GM21619 (cell line): Measurements from ENCODE around the gene PEDS1.
"Not testable (repeated sequence)": the region's sequence is repeated elsewhere in the genome, so short reads cannot be mapped to it uniquely, and the experiment has no call there.

Experiments used
- ATAC-seq: cut with Tn5 transposase; IDR thresholded peaks from one replicate; pipeline ENCODE4 v1.9.1; 2021; ENCODE audit not compliant: unreplicated experiment

The PEDS1 gene

DNA sequence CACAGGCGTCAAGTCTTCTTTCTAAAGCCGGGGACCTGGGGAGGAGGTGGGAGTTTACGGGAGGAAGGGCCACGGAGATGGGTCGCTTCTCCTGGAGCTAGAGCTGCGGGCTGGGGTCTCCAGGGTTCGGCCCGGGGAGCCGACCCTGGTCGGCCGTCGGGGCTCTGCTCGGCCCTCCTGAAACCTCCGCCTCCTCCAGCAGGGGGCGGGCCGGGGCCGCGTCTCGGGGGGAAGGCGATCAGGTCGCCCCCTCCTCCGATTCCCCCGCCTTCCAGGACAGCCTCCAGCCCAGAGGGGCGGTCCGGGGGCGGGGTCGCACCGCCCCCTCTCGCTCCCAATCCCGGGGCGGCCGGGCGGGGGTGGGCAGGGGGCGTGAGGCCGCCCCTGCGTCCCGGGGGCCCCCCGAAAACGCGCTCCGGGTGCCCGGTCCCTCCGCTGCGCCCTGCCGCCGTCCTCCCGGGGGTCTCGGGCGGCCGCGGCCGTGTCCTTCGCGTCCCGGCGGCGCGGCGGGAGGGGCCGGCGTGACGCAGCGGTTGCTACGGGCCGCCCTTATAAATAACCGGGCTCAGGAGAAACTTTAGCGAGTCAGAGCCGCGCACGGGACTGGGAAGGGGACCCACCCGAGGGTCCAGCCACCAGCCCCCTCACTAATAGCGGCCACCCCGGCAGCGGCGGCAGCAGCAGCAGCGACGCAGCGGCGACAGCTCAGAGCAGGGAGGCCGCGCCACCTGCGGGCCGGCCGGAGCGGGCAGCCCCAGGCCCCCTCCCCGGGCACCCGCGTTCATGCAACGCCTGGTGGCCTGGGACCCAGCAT is 36.9 kb upstream of the PEDS1 start, which contains the start of gene CEBPB:
Gene CEBPB (plus strand): TSS at position 580 of the 814 bp plus-strand sequence. CDS start 204 bp downstream, at position 784.
- peak; percentile 35 for ATAC-seq

DNA sequence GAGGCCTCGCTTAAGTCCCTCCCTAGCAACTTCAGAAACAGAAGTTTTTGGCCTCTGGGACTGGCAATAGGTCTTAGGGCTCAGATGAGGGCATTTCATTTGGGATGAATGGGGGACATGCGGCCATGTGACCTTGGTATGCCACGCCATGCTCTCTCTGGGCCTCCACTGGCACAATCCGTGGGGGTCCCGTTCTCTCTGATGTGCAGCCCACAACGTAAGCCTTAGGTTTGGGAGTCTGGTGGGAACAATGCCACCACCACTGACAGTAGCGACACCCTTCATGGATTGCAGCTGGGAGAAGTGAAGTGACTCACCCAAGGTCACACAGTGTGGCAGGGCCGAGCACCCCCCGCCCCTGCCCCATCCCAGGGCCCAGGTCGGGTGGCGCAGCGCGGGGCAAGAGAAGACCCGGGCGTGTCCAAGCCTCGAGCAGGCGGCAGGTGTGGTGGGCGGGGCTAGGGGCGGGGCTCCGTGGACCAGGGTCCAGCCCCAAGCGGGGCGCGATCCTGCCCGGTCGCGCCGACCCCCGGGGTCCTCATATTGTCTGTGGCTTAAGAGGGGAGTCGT is 36.2 kb upstream of the PEDS1 start:
- no peak for ATAC-seq

DNA sequence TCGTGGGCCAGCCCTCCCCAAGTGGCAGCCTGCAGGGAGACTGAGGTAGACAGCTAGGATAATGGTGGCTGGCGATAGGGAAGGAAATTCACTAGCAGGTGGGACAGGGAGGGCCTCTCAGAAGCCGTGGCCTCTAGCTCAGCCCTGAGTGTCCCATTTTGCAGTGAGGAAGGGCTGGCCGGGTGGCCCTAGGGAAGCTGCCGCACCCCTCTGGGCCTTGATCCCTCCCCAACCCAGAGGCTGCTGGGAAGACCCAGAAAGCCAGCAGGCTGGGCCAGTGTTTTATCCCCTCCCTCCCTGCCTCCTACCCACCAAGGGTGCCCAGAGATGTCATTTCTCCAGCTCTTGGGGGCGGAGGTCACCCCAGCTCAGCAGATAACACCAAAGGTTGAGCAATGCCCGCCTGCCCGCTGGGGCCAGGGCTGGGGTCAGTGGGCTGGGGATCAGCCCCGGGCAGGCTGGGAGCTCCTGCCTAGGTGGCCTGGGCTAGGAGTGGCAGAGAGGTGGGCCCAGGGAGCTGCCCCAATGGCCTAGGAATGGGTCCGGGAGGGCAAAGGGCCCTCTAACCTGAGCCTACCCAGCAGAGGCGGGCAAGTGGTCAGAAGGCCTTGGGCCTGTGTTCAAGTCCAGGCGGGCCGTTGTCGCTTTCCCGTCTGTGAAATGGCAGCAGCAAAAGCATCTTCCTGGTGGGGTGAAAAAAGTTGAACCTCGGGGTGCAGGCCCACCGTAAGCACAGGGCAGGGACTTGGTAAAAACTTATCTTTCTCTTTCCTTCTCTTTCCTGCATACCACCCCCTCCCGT is 35.6 kb upstream of the PEDS1 start:
- no peak for ATAC-seq

DNA sequence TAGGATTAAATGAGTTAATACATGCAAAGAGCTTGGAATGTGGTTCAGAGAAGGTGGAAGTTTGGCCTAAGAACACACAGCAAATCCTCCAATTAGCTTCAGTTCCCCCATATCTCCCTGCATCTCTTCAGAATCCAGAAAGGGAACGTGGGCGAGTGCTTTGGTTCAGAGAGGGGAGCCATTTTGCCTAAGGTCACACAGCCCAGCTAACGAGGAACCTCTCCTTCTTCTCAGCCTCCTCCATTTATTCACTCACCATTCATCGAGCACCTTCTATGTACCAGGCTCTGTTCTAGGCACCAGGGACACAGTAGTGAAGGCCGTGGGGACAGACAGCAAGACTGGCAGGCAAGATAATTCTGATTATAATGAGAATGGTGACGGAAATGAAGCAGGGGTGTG is 34.8 kb upstream of the PEDS1 start:
- no peak for ATAC-seq

DNA sequence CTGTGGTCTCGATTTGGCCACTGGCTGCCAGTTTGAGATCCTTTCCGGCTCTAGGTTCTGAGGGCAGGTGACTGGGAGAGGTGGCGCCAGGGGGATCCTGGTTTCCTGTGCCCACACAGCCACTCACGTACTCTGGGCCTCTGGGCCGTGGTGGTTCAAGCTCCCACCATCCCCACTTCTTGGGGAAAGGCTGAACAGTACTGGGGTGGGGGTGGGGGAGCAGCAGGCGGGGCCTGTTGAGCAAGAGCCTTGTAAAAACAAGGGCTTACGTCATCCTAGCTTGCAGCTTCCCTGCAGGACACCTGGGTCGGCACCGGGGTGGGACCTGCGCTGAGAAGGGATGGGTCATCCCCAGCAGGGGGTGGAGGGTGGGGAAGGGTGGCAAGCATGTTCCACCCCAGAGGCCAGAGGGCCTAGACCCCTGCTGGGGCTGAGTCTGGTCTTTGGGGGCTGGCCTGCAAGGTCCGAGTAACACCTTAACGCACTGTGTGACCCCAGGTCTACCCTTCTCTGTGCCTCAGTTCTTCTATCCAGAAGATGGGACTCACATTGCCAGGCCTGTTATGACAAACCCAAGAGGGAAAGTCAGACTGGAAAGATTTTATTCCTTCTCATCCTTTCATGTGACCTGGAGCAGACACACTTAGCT is 34.0 kb upstream of the PEDS1 start:
- ATAC-seq, result no peak

DNA sequence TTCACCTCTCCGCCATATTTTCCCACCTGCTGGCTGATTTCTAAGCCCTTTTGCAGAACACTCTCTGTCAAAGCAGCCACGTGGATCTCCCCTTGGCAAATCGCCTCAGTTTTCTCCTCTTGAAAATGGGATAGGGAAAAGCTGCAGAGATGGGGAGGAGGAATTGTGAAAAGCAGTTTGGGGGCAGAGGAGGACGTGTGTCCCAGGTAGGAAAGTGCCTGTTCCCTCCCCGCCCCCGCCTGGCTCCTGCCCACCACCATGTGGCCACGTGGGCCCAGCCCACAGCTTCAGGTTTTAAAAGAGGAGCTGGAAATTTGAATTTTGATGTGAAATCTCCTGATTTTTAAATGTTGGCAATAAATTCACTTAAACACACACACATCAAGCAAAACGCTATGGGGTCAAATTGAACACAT is 33.5 kb upstream of the PEDS1 start:
- ATAC-seq, result no peak

DNA sequence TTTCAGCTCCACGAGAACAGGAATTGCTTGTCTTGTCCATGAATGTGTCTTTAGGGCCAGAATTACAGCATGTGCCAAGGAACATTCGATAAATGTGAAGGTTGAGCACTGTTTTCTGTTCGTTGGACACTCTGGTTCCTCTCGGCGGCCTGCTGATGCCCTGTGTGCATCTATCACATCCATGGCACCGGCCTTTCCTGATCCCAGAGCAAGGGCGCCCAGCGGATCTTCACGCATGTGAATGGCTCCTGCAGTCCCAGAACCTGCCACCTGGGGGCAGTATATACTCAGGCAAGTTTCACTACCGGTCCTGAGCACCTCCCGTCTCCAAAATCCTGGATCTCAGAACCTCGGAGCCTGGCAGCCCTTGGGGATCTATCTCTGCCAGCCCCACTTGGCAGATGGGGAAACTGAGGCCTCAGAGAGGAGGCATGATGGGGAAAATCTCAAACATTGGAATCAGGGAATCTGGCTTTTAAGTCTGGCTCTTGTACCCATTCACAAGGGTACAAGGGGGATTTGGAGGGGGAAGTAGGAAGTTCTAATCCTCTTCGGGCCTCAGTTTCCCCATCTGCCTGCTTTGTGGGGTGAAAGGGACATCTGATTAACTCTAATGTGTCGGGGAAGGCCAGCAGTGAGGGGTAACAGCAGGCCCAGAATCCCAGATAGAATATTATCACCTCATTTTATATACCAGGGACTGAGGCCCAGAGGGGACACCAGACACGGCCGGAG is 32.8 kb upstream of the PEDS1 start:
- no peak for ATAC-seq

DNA sequence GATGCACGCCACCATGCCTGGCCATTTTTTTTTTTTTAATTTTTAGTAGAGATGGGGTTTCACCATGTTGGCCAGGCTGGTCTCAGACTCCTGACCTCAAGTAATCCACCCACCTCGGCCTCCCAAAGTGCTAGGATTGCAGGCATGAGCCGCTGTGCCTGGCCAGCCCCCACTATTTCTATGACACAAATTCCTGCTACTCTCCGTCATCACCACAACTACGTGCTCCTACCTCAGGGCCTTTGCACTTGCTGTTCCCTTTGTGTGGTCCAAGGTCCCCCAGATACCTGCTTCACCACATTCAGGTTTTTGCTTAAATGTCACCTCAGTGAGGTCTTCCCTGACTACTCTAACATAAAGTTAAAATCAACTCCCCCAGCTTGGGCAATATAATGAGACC is 31.9 kb upstream of the PEDS1 start:
- ATAC-seq, result no peak

DNA sequence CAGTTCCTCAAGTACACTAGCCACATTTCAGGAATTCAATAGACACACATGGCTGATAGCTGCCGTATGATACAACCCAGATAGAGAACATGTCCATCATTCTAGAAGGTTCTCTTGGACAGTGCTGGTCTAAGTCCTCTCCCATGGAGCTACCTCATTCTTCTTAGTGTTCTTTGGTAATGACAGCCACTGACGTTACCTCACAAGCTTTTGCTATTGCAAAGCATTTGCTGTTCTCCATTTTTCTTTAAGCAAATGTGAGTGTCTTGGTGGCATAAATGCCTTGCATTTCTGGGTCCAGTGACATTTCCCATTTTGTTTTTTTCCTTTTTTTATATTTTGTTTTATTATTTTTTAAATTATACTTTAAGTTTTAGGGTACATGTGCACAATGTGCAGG is 28.8 kb upstream of the PEDS1 start:
- ATAC-seq, result no peak

DNA sequence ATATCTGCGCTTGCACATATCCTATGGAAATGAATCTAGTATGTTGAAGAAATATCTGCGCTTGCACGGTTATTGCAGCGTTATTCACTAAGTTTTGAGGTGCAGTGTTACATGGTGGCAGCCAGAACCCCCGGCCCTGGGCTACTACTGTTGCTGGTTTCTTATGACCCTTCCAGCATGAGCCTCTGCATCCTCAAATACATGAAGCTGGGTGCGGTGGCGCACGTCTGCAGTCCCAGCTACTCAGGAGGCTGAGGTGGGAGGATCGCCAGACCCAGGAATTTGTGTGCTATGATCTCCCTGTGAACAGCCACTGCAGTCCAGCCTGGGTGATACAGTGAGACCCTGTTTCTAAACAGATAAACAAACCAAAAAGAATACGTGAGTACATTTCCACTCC is 27.8 kb upstream of the PEDS1 start:
- no peak for ATAC-seq

DNA sequence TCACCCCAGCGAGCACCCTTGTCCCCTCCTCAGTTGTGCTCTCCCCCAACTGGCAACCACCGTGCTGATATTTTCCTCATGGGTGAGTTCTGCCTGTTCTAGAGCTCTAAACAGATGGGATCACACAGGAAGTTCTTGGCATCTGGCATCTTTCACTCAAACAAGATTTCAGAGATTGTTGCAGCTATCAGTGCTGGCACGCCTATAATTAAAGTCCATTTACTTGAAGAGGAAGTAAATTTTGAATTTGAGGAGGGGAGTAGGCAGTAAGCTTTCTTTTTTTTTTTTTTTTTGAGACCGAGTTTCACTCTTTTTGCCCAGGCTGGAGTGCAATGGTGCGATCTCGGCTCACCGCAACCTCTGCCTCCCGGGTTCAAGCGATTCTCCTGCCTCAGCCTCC is 25.1 kb upstream of the PEDS1 start:
- not testable (repeated sequence) for ATAC-seq

DNA sequence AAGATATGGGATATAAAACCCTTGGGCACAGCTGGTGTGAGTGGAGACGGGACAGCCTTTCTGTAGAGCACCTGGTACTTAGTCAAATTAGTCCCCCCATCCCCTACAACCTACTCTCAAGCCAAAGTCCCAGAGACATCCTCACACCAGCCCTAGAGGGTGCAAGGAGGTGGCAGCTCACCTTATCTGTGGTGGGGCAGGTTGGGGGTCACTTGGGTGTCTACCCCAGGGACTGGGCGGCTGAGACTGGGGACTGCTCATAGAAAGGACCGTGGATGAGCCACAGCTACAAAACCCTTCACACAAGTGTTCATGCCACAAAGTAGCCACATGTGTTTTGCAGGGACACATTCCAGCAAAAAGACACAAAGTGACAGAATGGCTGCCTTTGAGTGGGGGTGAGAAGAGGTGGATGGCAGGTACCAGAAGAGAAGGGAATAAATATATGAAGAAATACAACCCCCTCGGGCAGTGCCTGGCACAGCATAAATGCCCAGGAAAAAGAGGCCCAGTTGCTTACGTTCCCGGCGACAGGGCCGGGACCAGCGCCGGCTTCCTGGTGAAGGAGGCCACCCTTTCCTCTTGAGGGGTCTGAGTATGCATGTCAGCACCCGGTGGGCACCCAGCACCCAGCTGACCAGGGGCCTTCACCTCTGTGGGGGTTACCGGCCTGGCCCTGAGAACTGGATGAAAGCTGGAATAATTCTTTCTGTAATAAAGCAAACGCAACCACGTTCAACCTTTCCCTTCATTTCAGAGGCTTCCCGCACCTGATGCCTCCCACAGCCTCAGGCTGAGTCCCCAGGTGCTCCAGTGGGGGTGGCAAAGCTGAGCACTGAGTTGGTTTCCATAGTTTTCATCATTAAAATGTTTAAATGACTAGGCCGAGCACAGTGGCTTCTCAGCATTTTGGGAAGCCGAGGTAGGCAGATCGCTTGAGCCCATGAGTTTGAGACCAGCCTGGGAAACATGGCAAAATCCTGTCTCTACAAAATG is 22.7 kb upstream of the PEDS1 start:
- no peak for ATAC-seq

DNA sequence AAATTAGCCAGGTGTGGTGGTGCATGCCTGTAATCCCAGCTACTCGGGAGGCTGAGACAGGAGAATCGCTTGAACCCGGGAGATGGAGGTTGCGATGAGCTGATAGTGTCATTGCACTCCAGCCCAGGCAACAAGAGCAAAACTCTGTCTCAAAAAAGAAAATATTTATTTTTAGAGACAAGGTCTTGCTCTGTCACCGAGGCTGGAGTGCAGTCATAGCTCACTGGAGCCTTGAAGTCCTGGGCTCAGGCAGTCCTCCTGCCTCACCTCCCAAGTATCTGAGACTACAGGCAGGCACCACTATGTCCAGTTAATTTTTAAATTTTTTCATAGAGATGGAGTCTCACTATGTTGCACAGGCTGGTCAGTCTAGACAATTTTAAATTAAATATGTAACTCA is 20.9 kb upstream of the PEDS1 start:
- no peak for ATAC-seq

DNA sequence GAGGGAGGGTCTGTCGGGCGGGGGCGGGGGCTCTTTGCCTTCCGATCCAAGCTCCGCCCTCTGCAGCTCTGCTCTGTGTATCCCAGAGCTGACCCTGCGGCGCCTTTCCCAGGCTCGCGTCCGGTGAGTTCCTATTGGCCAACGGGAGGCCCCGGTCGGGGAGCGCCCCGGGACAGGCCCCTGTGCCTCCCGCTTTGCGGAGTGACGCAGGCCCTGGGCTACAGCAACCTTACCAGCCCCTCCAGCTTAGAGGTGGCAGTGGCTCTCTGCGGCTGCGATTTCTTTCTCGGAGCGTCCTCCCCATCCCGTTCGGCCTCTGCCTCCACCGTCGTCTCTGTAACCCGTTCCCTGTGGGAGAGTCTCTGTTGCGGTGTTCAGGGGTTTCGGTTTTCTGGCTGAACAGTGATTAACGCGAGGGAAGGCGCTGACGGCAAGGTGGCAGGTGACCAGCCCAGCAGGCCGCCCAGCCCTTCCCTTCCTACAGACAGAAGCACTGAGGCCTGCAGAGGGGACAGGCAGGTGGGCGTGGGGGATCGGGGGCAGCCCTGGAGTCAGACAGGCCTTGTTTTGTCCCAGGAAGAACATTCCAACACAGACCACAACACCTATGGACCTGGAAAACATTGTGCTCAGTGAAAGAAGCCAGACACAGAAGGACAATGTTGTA is 19.0 kb upstream of the PEDS1 start:
- no peak for ATAC-seq

DNA sequence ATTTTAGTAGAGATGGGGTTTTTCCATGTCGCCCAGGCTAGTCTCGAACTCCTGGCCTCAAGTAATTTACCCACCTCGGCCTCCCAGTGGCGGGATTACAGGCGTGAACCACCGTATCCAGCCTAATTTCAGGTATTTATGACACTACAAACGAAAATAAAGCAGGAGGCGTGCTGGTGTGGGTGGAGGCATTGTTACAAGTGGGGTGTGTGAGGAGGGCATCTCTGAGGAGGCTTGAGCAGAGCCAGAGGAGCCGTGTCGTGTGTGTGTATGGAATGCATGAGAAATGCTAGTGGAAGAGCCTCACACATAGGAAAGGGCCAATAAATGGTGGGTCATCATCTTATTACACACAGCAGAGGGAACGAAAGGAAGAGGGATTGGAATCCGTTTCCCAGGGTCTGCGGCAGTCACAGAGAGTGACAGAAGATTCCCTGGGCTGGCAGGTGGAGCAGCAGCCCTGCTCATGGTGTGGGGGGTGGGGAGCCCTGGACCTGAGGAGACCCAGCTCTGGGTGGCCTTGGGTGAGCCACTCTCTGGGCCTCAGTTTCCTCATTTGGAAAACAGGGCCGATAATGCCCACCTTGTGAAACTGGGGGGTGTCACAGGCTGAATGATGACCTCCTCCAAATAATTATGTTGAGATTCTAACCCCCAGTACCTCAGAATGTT is 17.2 kb upstream of the PEDS1 start:
- no peak for ATAC-seq

DNA sequence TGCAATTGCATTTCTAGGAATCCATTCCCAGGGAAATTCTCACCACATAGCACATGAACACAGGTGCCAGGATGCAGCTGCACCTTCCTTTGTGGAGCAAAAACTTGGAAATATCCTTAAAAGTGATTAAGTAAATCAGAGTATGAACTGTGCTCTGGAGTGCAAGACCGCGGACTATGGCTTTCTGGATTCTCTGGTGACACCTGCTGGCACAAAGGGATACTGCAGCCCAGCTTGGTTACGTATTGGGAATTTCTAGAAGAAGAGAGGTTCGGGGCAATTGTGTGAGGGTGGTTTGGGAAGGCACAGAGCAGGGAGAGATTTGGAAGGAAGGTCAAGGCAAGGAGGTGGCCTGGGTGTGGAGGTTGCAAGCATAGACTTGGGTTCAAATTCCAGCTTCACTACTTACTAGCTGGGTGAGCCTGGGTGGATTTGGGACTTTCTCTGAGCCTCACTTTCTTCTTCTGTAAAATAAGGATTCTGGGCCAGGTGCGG is 15.9 kb upstream of the PEDS1 start:
- ATAC-seq, result no peak

DNA sequence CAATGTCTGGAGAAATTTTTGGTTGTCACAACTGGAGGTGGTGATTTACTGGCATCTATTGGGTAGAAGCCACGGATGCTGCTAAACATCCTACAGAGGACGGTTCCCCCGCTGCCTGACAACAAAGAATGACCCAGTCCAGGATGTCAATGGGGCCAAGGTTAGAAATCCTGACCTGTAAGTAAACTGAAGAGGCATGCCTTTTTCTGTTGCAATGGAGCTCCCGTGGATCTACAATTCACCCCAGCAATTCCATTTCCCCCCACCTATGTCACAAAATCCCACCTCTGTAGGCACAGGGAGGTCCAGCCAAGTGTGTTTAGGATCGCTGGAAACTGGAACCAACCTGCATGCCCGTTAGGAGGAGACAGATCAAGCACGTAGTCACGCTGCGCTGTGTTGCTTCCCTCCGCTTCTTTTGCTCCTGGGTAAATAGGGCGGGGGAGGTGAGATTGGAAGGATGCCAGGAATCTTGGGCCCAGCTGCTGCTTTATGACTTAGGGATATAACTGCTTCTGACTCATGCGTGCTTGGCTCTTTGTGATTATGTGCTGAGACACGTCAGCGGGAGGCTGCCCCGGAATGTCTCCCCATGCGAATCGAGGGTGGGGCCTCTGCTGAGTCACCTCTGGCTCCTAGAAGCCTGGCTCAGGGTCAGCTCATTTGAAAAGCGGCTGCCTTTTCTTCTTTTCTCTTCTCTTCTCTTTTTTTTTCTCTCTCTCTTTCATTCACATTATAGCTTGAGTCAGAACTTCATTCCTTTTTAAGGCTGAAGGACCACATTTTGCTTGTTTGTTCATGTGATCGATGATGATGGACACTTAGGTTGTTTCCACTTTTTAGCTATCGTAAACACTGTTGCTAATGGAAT is 12.4 kb upstream of the PEDS1 start:
- peak; percentile 93 for ATAC-seq
